ENCODE results near the gene RNASE2.

DNA sequence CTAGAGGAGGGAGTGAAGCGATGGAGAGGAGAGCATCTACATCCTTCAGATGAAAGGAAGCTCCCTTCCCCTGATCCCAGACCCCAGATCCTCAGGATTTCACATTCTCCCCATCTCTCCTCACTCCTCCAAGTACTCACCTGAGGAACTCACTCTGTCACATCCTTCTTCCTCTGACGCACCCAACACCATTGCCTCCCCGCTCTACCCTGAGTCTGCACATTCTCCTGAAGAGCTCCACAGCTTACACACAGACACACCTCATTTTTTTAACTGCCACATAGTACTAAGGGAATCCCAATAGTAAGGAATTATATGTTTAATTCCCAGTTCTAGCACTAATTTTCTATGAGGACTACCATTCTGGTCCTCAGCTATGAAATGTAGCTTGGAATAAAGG lies 18.2 kb downstream of the RNASE2 start:
- TF ChIP-seq EZH2 (IDR thresholded peaks at IDR 0.05; ENCODE audit: insufficient read depth, poor library complexity, severe bottlenecking) (no peak), EZH2phosphoT487 (IDR thresholded peaks at IDR 0.05; ENCODE audit: insufficient read depth, low read depth) (no peak)
